Stimulated activated naive CD4-positive, alpha-beta T cell (primary cell): Measurements from ENCODE around the gene SLC25A6.
"Not testable (repeated sequence)": the region's sequence is repeated elsewhere in the genome, so short reads cannot be mapped to it uniquely, and the experiment has no call there.

Source experiments
- DNase-seq, 6 experiments: peaks; one replicate each; lab custom pipeline; 2025; lab: John Stamatoyannopoulos, UW

The SLC25A6 gene

DNA sequence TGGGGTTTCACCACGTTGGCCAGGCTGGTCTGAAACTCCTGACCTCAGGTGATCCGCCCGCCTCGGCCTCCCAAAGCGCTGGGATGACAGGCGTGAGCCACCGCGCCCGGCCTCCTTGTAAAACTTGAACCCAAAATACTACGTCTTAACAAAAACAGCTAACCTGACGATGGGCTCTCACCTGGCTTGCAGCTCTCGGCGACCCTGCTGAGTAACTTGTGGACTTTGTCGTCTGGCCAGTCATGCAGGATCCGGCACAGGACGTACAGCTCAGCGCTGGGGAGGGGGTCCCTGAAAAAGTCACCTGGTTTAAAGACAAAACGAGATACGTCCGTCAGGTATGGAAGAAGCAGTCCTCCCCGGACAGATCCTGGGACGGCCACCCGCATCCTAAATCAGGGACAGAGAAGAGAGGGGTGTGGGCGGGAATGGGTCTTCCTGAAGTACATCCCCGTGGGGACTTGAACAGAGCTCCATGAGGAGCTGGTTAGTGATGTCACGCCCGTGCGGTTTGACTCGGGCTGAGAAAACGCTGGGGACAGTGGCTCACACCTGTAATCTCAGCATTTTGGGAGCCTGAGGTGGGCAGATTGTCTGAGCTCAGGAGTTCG, 20.7 kb upstream of the SLC25A6 start:
- DNase-seq, result no peak

DNA sequence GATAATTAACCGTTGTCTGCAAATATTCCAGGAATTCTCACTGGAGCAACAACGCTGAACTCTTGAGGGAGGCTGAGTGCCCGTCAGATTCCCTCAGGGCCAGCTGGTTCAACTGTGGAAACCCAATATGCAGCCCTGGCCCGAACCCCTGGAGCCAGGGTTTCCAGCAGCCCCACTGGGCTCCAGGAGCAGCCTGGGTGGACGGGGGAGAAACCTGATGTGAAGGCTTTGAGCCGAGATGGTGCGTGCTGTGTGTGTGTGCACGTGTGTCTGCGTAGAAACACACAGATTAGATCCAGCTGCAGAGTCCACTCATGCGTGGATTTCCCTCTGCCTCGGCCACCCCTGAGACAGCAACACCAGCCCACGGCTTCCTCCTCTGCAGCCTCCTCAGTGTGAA, 19.4 kb upstream of the SLC25A6 start:
- DNase-seq, result no peak

DNA sequence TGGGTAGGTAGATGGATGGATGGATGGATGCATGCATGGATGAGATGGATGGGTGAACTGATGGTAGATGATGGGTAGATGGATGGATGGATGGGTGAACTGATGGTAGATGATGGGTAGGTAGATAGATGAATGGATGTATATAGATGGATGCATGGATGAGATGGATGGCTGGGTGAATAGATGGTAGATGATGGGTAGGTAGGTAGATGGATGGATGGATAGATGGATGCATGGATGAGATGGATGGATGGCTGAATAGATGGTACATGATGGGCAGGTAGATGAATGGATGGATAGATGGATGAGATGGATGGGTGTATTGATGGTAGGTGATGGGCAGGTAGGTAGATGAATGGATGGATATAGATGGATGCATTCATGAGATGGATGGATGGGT, 15.1 kb upstream of the SLC25A6 start:
- no peak for DNase-seq

DNA sequence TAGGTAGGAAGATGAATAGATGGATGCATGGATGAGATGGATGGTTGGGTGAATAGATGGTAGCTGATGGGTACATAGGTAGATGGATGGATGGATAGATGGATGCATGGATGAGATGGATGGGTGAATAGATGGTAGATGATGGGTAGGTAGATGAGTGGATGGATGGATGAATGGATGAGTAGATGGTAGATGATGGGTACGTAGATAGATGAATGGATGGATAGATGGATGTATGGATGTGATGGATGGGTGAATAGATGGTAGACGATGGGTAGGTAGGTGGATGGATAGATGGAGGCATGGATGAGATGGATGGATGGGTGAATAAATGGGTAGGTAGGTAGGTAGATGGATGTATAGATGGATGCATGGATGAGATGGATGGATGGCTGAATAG, 13.9 kb upstream of the SLC25A6 start:
- DNase-seq, result not testable (repeated sequence)

DNA sequence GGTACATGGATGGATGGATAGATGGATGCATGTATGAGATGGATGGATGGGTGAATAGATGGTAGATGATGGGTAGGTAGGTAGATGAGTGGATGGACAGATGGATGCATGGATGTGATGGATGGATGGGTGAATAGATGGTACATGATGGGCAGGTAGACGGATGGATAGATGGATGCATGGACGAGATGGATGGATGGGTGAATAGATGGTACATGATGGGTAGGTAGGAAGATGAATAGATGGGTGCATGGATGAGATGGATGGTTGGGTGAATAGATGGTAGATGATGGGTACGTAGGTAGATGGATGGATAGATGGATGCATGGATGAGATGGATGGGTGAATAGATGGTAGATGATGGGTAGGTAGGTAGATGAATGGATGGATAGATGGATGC, 12.0 kb upstream of the SLC25A6 start:
- DNase-seq, result not testable (repeated sequence)

DNA sequence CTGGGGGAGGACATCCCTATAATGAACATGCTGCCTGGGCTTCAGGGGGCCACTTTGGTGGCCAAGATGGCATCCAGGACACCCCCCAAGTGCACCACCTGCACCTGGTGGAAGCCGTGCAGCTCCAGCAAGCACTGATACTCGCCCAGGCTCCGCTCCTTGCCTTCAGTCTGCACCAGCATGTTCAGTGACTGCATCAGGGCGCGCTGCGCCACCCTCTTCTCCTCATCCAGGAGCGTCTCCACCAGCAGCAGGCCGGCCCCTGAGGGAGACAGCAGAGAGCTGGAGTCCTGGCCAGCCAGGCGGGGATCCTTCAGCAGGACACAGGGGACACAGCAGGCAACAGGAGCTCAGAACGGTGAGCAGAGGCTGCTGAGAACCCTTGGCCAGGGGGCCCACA, 11.3 kb upstream of the SLC25A6 start:
- DNase-seq, result no peak

- DNase-seq, result no peak
Measured at GRCh38 chrX:1401611-1402430, 9.9 kb upstream of the SLC25A6 start.

- no peak for DNase-seq
Measured at GRCh38 chrX:1400742-1401471, 9.0 kb upstream of the SLC25A6 start.

- no peak for DNase-seq
Measured at GRCh38 chrX:1400049-1400448, 8.1 kb upstream of the SLC25A6 start.

DNA sequence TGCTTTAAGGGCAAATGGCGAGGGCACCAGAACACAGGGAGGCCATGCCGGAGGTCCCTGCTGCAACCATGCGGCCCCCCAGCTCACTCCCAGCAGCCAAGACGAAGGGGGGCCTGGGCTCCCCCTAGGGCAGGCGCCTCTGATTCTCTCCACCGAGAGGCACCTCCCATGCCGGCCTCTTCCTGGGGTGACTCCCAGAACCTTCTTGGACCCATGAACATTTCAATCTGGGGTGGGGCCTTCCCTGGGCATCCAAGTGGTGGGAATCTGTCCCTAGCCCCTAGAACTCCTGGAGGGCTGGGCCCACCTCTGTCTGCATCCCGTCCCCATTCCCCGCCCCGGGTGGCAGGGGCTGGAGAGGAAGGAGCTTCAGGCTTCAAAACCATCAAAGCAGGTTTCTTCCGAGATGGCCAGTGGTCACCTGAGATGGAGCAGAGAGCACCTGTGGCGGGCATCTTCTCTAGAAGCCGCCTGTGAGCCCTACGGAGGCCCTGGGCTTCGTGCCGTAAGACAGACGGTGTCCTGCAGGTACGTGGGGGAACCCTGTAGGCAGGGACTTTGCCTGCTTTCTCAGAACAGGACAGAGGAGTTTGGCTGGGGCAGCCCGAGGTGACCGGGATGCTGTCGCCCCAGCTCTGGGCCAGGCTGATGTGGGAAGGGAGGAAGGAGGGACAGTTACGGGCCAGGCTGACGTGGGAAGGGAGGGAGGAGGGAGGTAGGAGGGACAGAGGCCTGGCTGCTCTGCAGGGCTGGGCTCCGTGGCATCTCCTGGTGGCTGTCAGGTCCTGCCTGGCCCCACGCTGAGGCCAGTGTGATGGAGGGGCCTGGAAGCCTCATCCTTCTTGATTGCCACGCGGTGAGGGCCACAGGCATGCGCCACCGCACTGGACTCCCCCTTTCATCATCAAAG, 6.8 kb upstream of the SLC25A6 start:
- no peak for DNase-seq

DNA sequence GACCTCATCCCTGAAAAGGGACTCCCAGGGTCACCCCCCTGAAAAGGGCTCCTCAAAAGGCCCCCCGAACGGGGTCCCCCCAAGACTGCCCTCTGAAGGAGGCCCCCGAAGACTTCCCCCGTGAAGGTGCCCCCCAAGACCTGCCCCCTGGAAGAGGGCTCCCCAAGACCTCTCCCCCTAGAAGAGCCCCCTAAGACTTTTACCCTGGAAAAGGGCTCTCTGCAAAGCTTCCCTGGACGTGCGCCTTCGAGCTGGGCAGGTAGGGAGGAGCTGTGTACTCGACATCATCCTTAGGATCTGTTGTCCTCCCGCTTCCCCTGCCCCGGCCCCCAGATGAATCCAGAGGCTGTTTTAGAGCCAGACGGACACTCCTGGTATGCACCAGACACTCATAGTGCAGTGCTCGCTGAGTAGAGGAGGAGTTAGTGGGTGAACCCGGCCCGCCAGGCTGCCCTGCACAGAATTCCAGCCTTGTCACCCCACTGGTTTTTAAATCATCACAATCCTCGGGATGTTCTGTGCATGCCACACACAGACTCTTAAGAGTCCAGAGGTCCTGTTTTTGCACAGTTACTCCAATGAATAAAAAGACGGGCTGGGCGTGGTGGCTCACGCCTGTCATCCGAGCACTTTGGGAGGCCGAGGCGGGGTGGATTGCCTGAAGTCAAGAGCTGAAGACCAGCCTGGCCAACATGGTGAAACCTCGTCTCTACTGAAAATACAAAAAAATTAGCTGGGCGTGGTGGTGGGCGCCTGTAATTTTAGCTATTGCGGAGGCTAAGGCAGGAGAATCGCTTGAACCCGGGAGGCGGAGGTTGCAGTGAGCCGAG, 5.7 kb upstream of the SLC25A6 start:
- DNase-seq, result no peak

DNA sequence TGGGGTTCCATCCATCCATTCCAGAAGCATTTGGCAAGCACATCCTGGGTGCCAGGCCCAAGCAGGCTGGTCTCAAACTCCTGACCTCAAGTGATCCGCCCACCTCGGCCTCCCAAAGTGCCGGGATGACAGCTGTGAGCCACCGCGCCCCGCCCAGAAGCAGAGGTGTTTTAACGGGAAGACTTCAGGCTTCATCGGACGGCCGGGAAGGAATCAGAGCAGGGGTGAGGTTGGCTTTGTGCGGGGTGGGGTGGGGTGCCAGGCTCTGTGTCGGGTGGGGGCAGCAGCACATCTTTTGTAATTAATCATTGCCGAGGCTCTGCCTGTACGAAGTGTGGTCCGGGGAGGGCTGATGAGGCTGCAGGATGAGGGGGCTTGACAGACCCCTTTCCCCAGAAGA, 5.1 kb upstream of the SLC25A6 start:
- DNase-seq, result no peak

GRCh38 chrX:1395646-1396216, 3.8 kb upstream of the SLC25A6 start:
- no peak for DNase-seq

DNA sequence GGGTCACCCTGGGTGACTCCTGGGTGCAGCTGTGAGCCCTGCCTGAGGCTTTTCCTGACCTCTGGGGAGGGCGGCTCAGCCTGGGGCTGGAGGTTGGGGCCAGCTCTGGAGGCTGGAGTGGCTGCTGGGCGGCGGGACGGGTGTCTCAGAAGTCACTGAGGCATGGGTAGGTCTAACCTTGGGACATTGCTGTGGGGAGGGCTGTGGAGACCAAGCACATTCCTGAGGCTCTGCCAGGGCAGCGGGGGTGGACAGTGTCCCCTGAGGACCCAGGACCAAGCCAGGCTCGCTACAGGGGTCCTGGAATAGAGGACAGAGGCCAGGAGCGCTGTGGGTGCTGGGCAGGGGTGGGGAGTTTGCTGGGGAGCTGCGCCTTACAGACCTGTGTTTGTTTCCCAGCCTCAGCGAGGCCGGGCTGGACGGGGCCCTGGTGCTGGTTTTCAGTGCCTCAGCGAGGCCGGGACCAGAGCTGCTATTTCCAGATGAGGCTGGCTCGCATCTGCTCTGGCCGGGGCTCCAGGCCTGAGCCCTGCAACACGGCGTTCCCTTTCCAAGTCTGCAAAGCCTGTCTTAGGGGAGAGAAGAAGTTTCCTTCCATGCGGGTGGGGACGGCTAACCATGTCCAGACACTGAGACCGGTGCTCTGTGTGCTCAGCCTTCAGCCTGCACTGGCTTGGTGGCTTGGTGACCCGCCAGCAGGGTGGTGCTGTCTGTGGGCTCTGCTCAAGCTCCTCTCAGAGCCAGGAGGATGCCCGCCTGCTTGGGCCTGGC, 3.0 kb upstream of the SLC25A6 start:
- no peak for DNase-seq

DNA sequence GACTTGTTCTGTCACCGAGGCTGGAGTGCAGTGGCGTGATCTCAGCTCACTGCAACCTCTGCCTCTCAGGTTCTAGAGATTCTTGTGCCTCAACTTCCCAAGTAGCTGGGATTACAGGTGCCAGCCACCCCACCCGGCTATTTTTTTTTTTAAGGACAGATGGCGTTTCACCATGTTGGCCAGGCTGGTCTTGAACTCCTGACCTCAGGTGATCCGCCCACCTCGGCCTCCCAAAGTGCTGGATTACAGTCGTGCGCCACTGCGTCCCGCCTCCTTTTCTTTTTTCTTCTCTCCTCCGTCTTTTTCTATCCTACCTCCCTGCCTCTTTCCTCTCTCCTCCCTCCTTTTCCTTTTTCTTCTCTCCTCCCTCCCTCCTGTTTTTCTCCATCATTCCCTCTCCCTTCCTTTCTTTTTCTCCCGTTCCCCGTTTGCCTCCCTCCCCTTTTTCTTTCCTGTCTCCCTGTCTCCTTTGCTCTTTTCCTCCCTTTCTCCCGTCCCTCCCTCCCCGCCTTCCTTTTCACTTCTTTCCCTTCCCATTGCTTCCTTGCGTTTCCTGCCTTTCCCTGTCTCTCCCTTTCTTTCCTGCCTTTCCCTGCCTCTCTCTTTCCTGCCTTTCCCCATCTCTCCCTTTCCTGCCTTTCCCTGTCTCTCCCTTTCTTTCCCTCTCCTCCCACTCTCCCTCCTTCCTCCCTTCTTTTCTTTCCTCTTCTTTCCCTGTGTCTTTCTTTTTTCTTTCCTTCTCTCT, 2.1 kb upstream of the SLC25A6 start:
- DNase-seq, result no peak

DNA sequence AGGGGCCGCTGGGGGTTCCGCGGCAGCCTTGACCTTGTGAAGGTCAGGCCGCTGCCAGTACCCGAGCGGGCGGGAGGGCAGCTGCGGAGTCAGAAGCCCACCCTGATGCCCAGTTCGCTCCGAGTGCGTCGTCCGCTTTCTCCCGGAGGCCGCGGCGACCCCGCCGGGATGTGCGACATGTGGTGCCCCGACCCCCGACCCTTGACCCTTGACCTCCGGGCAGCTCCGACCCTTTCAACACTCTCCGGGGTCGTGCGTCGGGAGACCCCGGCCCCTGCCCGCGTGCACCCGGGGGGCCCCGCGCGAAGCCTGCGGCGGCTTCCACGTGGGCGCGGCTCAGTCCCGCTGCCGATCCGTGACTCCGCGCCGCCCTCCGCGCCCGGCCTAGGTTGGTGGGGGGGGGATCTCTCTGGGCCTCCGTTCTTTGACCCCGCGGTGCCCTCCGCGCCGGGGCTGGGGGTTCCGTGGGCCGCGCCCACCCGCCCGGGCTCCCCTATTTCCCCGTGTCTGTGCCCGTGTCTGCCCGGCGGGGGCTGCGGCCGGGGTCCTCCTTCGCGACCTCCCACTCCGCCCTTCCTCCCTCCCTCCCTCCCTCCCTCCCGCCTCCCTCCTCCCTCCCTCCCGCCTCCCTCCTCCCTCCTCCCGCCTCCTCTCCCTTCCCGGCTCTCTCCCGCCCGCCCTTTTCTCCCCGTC, 609 bp upstream of the SLC25A6 start:
- DNase-seq, result no peak

GRCh38 chrX:1391370-1391706, 575 bp downstream of the SLC25A6 start:
- no peak for DNase-seq

- DNase-seq, result no peak
Measured at GRCh38 chrX:1390621-1391369, 1.1 kb downstream of the SLC25A6 start.
